ENCODE results near the gene KRT79.

KRT79 gene

GRCh38 chr12:52821071-52821730 lies 12.9 kb downstream of the KRT79 start:
- TF ChIP-seq POU2F2 (IDR thresholded peaks at IDR 0.05; ENCODE audit: low read depth, low read length) = no peak
- no peak for TF ChIP-seq TAF1 (IDR thresholded peaks at IDR 0.05; ENCODE audit: low read depth, low read length)
- no peak for TF ChIP-seq POLR2AphosphoS5 (IDR thresholded peaks at IDR 0.05; ENCODE audit: low read depth, low read length)
- no peak for TF ChIP-seq POLR2A (IDR thresholded peaks at IDR 0.05; ENCODE audit: low read depth, low read length)
- TF ChIP-seq SPI1 (IDR thresholded peaks at IDR 0.05; ENCODE audit: low read depth, low read length) = no peak
- no peak for TF ChIP-seq PAX5 (IDR thresholded peaks at IDR 0.05; ENCODE audit: insufficient read depth, low read length, severe bottlenecking)
- DNase-seq (ENCODE audit: insufficient read length, low spot score) (no peak), FAIRE-seq (no peak)

GRCh38 chr12:52820521-52820920 lies 13.6 kb downstream of the KRT79 start:
- FAIRE-seq = no peak
- no peak for DNase-seq (ENCODE audit: insufficient read length, low spot score)
- no peak for TF ChIP-seq POLR2A (IDR thresholded peaks at IDR 0.05; ENCODE audit: low read depth, low read length)
- TF ChIP-seq TAF1 (IDR thresholded peaks at IDR 0.05; ENCODE audit: low read depth, low read length) = no peak
- no peak for TF ChIP-seq SPI1 (IDR thresholded peaks at IDR 0.05; ENCODE audit: low read depth, low read length)
- no peak for TF ChIP-seq POU2F2 (IDR thresholded peaks at IDR 0.05; ENCODE audit: low read depth, low read length)
- TF ChIP-seq POLR2AphosphoS5 (IDR thresholded peaks at IDR 0.05; ENCODE audit: low read depth, low read length) = no peak
- TF ChIP-seq PAX5 (IDR thresholded peaks at IDR 0.05; ENCODE audit: insufficient read depth, low read length, severe bottlenecking) = no peak

GRCh38 chr12:52819731-52820510 lies 14.2 kb downstream of the KRT79 start:
- FAIRE-seq (no peak), DNase-seq (ENCODE audit: insufficient read length, low spot score) (no peak)
- no peak for TF ChIP-seq SPI1 (IDR thresholded peaks at IDR 0.05; ENCODE audit: low read depth, low read length)
- no peak for TF ChIP-seq PAX5 (IDR thresholded peaks at IDR 0.05; ENCODE audit: insufficient read depth, low read length, severe bottlenecking)
- TF ChIP-seq TAF1 (IDR thresholded peaks at IDR 0.05; ENCODE audit: low read depth, low read length) = no peak
- TF ChIP-seq POLR2AphosphoS5 (IDR thresholded peaks at IDR 0.05; ENCODE audit: low read depth, low read length) = no peak
- no peak for TF ChIP-seq POU2F2 (IDR thresholded peaks at IDR 0.05; ENCODE audit: low read depth, low read length)
- no peak for TF ChIP-seq POLR2A (IDR thresholded peaks at IDR 0.05; ENCODE audit: low read depth, low read length)

GRCh38 chr12:52818887-52819420 lies 15.2 kb downstream of the KRT79 start:
- TF ChIP-seq POU2F2 (IDR thresholded peaks at IDR 0.05; ENCODE audit: low read depth, low read length) (no peak), TAF1 (IDR thresholded peaks at IDR 0.05; ENCODE audit: low read depth, low read length) (no peak), PAX5 (IDR thresholded peaks at IDR 0.05; ENCODE audit: insufficient read depth, low read length, severe bottlenecking) (no peak), POLR2A (IDR thresholded peaks at IDR 0.05; ENCODE audit: low read depth, low read length) (no peak), POLR2AphosphoS5 (IDR thresholded peaks at IDR 0.05; ENCODE audit: low read depth, low read length) (no peak), SPI1 (IDR thresholded peaks at IDR 0.05; ENCODE audit: low read depth, low read length) (no peak)
- FAIRE-seq = no peak
- no peak for DNase-seq (ENCODE audit: insufficient read length, low spot score)

GRCh38 chr12:52818388-52818787 lies 15.7 kb downstream of the KRT79 start:
- no peak for FAIRE-seq
- no peak for DNase-seq (ENCODE audit: insufficient read length, low spot score)
- no peak for TF ChIP-seq POLR2AphosphoS5 (IDR thresholded peaks at IDR 0.05; ENCODE audit: low read depth, low read length)
- no peak for TF ChIP-seq TAF1 (IDR thresholded peaks at IDR 0.05; ENCODE audit: low read depth, low read length)

GRCh38 chr12:52817699-52818238 lies 16.3 kb downstream of the KRT79 start:
- FAIRE-seq (no peak), DNase-seq (ENCODE audit: insufficient read length, low spot score) (no peak)
- no peak for TF ChIP-seq PAX5 (IDR thresholded peaks at IDR 0.05; ENCODE audit: insufficient read depth, low read length, severe bottlenecking)
- TF ChIP-seq TAF1 (IDR thresholded peaks at IDR 0.05; ENCODE audit: low read depth, low read length) = no peak
- TF ChIP-seq POU2F2 (IDR thresholded peaks at IDR 0.05; ENCODE audit: low read depth, low read length) = no peak
- no peak for TF ChIP-seq POLR2A (IDR thresholded peaks at IDR 0.05; ENCODE audit: low read depth, low read length)
- no peak for TF ChIP-seq SPI1 (IDR thresholded peaks at IDR 0.05; ENCODE audit: low read depth, low read length)
- TF ChIP-seq POLR2AphosphoS5 (IDR thresholded peaks at IDR 0.05; ENCODE audit: low read depth, low read length) = no peak

- no peak for FAIRE-seq
Observed at GRCh38 chr12:52817003-52817698, 17.0 kb downstream of the KRT79 start.

GRCh38 chr12:52815676-52816588 lies 18.2 kb downstream of the KRT79 start:
- no peak for DNase-seq (ENCODE audit: insufficient read length, low spot score)
- FAIRE-seq = no peak
- TF ChIP-seq POLR2AphosphoS5 (IDR thresholded peaks at IDR 0.05; ENCODE audit: low read depth, low read length) (no peak), TAF1 (IDR thresholded peaks at IDR 0.05; ENCODE audit: low read depth, low read length) (no peak), SPI1 (IDR thresholded peaks at IDR 0.05; ENCODE audit: low read depth, low read length) (no peak), POU2F2 (IDR thresholded peaks at IDR 0.05; ENCODE audit: low read depth, low read length) (no peak), POLR2A (IDR thresholded peaks at IDR 0.05; ENCODE audit: low read depth, low read length) (no peak), PAX5 (IDR thresholded peaks at IDR 0.05; ENCODE audit: insufficient read depth, low read length, severe bottlenecking) (no peak)

More at GRCh38 chr12:52817003-52817698, 17.0 kb downstream of the KRT79 start:
- TF ChIP-seq SPI1 (IDR thresholded peaks at IDR 0.05; ENCODE audit: low read depth, low read length) (no peak), PAX5 (IDR thresholded peaks at IDR 0.05; ENCODE audit: insufficient read depth, low read length, severe bottlenecking) (no peak), POU2F2 (IDR thresholded peaks at IDR 0.05; ENCODE audit: low read depth, low read length) (no peak), POLR2AphosphoS5 (IDR thresholded peaks at IDR 0.05; ENCODE audit: low read depth, low read length) (no peak), POLR2A (IDR thresholded peaks at IDR 0.05; ENCODE audit: low read depth, low read length) (no peak), TAF1 (IDR thresholded peaks at IDR 0.05; ENCODE audit: low read depth, low read length) (no peak)
- DNase-seq (ENCODE audit: insufficient read length, low spot score) = no peak

Measured in GM12891 (cell line).